ENCODE measurements around the gene GPD1.
"Not testable (repeated sequence)": the region's sequence is repeated elsewhere in the genome, so short reads cannot be mapped to it uniquely, and the experiment has no call there.

GPD1 gene

DNA sequence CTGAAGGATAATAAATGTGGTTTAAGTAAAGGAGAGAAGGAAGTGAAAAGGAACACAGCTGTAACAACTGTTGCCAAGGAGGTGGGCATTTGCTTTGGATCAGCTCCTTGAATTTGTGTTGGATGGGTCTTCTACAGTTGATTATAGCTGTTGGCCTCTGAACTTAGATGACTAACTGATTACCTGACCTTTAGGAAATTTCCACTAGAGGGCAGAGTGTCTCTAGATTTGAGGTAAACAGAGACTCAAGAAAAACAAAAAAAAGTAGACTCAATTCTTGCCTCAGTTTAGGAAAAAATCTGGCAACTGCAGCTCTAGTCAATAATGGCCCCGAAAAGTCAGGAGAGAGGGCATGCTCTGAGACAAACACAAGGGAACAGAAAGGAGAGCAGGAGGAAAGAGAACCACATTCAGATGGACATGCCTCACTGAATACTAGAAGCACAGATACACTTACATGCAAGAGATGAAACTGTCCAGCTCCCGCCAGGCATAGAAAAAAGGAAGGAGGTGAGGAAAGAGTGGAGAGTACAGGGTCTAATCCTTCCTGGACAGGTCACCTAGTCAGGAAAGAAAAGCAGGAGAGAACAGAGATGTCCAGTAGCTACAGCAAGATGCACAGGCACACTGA is 28.8 kb downstream of the GPD1 start:
- no peak for FAIRE-seq

DNA sequence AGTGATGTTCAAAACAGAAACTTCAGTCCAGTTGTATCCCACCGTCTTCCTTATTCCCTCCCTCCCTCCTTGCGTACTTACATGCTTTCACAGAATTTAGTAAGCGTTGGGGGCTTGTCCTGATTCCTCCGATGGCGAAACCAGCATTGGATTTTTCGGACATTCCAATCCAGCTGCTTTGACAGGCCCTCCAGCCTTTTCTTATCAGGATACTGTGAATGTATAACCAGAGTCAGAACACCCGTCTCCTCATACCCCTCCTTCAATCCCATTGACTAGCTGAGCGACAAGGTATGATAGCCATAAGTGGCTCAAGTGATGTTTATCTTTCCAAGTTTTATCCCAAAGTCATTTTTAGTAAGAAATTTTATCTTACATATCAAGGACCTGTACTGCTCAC is 39.2 kb downstream of the GPD1 start:
- no peak for FAIRE-seq

DNA sequence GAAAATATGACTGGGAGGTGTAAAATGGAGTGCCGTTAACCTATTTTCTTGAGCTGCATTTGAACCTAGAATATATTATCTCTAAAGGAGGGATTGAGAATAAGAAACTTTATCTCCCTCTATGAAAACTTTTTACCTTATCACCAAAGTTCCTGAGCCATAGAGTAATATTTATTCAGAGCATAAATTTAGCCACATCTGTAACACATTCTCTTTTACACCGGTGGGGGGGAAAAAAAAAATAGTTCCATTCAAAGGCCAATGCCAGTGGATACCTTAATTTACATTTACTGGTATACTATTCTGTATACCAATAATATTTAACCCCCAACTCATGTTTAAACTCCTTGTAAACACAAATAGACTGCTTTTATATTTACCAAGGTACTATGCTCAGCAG is 41.6 kb downstream of the GPD1 start:
- no peak for FAIRE-seq

- FAIRE-seq, result no peak
Measured at GRCh38 chr12:50147281-50147680, 43.5 kb downstream of the GPD1 start.

DNA sequence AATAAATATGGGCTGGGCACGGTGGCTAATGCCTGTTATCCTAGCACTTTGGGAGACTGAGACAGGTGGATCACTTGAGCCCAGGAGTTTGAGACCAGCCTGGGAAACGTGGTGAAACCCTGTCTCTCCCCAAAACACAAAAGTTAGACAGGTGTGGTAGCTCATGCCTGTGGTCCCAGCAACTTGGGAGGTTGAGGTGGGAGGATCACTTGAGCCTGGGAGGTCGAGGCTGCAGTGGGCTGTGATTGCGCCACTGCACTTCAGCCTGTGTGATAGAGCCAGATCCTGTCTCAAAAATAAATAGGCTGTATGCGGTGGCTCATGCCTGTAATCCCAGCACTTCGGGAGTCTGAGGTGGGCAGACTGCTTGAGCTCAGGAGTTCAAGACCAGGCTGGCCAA is 44.2 kb downstream of the GPD1 start:
- not testable (repeated sequence) for FAIRE-seq

DNA sequence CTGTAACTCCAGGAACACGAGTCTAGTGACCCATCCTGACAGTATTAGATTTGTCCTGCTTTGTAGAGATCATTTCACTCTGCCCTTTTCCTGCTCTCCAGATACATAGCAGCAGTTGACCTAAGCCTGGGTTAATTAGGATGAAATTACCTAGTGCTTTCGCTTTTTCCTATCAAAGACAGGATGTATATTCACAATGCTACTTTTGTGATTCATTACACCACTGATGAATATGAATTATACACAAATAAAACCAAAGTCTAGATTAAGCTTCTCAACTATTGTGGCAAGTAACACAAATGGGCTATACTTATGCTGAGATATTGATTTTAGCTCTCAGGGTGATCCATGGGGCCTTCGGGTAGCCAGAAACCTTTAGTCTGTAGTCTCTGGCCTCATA is 45.5 kb downstream of the GPD1 start:
- FAIRE-seq, result no peak

- no peak for FAIRE-seq
Measured at GRCh38 chr12:50151047-50151687, 47.4 kb downstream of the GPD1 start.

DNA sequence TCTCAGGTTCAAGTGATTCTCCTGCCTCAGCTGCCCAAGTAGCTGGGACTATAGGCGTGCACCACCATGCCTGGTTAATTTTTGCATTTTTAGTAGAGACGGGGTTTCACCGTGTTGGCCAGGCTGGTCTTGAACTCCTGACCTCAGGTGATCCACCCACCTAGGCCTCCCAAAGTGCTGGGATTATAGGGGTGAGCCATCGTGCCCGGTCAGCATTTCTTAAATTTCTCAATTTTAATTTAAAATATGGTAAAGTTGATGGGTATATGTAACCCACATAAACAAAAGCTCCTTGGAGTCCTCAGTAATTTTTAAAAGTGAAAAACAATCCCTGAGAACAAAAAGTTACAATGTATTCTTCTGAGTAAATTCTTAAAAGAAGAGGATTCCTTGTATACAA is 51.1 kb downstream of the GPD1 start:
- not testable (repeated sequence) for FAIRE-seq

DNA sequence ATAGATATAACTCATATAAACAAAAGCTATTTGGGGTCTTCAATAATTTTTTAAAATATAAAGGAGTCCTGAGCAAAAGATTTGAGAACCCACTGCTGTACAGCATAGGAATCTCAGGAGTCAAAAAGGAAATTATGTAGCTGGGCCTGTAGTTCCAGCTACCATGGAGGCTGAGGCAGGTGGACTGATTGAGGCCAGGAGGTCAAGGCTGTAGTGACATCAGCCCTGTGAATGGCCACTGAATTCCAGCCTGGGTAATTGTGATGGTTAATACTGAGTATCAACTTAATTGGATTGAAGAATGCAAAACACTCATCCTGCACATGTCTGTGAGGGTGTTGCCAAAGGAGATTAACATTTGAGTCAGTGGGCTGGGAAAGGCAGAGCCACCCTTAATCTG is 52.8 kb downstream of the GPD1 start:
- no peak for FAIRE-seq

DNA sequence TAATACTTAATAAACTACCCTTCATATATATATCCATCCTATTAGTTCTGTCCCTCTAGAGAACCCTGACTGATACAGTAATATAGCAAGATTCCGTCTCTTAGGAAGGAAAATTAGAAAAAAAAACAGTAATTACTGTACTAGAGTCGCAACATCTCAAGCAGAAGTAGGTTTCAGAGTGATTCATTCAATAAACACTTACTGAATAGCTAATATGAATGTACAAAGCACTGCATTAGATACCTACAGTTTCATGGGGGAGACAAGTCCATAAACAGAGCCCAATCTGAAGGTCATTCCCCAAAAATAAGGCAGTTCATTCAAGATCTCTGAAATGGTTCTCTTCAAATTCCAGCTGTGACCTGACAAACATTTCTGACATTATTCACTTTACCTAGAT is 53.5 kb downstream of the GPD1 start:
- no peak for FAIRE-seq

- FAIRE-seq, result no peak
Measured at GRCh38 chr12:50160643-50161042, 56.8 kb downstream of the GPD1 start.

Measured in TTC549 (cell line).